Kidney (tissue), 14 donors: Measurements from ENCODE around the gene BDNF. TPM values are rescaled to one million over a fixed set of nuclear protein-coding genes. Genes with fewer than 3 reads are reported as not detected.
"Not testable (repeated sequence)": the region's sequence is repeated elsewhere in the genome, so short reads cannot be mapped to it uniquely, and the experiment has no call there.

Experiments used
- DNase-seq, 5 donors: peaks; one replicate each; pipeline ENCODE4 v3.0.0-alpha.2; 2013 to 2020
- FAIRE-seq: peaks from 2 replicates; lab custom pipeline; 2012; peaks lifted over from hg19 to GRCh38; lab: Jason Lieb, UNC
- H3K27ac ChIP-seq, 2 donors: one replicate each; pipeline ENCODE4 v1.7.0; 2013; ENCODE audit warnings: low read depth in 2 of 2, low read length in 2 of 2, inconsistent platforms in 1 of 2
- H3K27me3 ChIP-seq: one replicate; pipeline ENCODE4 v1.7.1; 2013; ENCODE audit warnings: low read length, inconsistent platforms; ENCODE audit not compliant: control insufficient read depth, insufficient read depth
- H3K36me3 ChIP-seq, 3 donors: one replicate each; pipeline versions ENCODE4 v1.7.0 to v1.7.1; 2013; ENCODE audit warnings: low read length in 3 of 3, control low read depth in 1 of 3, inconsistent platforms in 1 of 3; ENCODE audit not compliant: insufficient read depth in 3 of 3, control insufficient read depth in 2 of 3
- H3K4me1 ChIP-seq, 3 donors: one replicate each; pipeline versions ENCODE4 v1.7.0 to v1.7.1; 2013; ENCODE audit warnings: low read length in 3 of 3, inconsistent platforms in 1 of 3, low read depth in 1 of 3; ENCODE audit not compliant: control insufficient read depth in 2 of 3, insufficient read depth in 2 of 3
- H3K4me3 ChIP-seq, 3 donors: one replicate each; pipeline versions ENCODE4 v1.7.0 to v1.8.1; 2013; ENCODE audit warnings: low read length in 3 of 3, control low read depth in 1 of 3, inconsistent platforms in 1 of 3
- H3K9ac ChIP-seq, 3 donors: one replicate each; pipeline versions ENCODE4 v1.7.0 to v1.7.1; 2013; ENCODE audit warnings: low read length in 3 of 3, control low read depth in 1 of 3, inconsistent platforms in 1 of 3
- H3K9me3 ChIP-seq, 3 donors: one replicate each; pipeline versions ENCODE4 v1.7.0 to v1.7.1; 2013; ENCODE audit warnings: low read length in 3 of 3, control low read depth in 1 of 3, inconsistent platforms in 1 of 3; ENCODE audit not compliant: control insufficient read depth in 2 of 3, insufficient read depth in 1 of 3
- intact Hi-C: fragments of 100-400 bp; cut with DNase I; formaldehyde crosslinking; loops from one replicate; pipeline ENCODE4 v1.11.1; 2022
- polyA plus RNA-seq: library from polyadenylated mRNA; stranded (reverse); fragments of 350-450 nt; fragmentation: Illumina TruSeq; extraction: RNeasy Lipid Tissue Mini Kit (QIAGEN cat#74804); gene quantifications from one replicate; pipeline ENCODE4 v1.2.3, GENCODE V29; 2014; ENCODE audit warnings: low read depth, low replicate concordance; ENCODE audit not compliant: insufficient read depth
- total RNA-seq: library from RNA; stranded (reverse); fragmentation: NEBNext Ultra II Directional; extraction: Animal tissue kit (Norgen Biotek cat#: 25700); gene quantifications from one replicate; pipeline ENCODE4 v1.2.1, GENCODE V29; 2021
- TF ChIP-seq, protein P1 (sequence below): IDR thresholded peaks from 3 replicates; pipeline ENCODE4 v1.5.1; 2012; ENCODE audit warnings: mild to moderate bottlenecking, moderate library complexity, borderline replicate concordance; ENCODE audit not compliant: insufficient read depth; ENCODE audit errors: extremely low read depth
- donor health status: control.
- donor health status: control.
- donor health status: control.
- donor health status: control.
- donor health status: control.
- donor health status: DM: yes; HTN: yes; CAD: no.
- donor health status: Normal renal cell carcinoma (clear cell type).

BDNF gene
- total and polyA plus RNA-seq, 2 donors from 2014 or later: 0.19 to 0.31 TPM

DNA sequence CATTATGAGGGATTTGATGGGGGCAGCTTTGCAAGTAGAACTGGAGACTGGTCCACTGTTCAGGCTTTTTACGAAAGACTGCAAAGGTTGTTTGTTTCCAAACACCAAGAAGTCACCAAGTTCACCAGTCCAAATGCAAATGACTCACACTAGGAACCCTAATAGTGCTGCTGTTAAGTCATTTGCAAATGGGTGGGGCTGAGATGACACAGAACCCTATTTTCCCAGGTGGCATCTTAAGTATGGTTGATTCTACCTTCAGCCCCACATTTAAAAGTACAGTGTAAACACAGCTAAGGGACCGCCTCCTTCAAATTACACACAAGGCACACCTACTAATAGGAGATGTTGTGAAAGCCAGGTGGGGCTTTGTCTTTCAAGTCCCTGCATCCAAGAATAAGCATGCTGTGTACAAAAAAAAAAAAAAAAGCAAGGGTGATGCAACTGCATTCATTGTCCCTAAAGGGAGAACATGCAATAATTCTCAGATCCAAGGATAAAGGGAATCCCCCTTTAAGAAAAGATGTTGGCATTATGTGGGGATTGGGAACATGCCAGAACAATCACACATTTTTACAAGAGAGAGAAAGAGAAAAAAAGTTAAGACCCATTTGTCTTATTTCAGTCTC lies 27.3 kb downstream of the BDNF start:
- intact Hi-C loops: no loop called here
- TF ChIP-seq, protein P1, sequence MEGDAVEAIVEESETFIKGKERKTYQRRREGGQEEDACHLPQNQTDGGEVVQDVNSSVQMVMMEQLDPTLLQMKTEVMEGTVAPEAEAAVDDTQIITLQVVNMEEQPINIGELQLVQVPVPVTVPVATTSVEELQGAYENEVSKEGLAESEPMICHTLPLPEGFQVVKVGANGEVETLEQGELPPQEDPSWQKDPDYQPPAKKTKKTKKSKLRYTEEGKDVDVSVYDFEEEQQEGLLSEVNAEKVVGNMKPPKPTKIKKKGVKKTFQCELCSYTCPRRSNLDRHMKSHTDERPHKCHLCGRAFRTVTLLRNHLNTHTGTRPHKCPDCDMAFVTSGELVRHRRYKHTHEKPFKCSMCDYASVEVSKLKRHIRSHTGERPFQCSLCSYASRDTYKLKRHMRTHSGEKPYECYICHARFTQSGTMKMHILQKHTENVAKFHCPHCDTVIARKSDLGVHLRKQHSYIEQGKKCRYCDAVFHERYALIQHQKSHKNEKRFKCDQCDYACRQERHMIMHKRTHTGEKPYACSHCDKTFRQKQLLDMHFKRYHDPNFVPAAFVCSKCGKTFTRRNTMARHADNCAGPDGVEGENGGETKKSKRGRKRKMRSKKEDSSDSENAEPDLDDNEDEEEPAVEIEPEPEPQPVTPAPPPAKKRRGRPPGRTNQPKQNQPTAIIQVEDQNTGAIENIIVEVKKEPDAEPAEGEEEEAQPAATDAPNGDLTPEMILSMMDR: no peak
- H3K27ac ChIP-seq: no peak overlapping the region

DNA sequence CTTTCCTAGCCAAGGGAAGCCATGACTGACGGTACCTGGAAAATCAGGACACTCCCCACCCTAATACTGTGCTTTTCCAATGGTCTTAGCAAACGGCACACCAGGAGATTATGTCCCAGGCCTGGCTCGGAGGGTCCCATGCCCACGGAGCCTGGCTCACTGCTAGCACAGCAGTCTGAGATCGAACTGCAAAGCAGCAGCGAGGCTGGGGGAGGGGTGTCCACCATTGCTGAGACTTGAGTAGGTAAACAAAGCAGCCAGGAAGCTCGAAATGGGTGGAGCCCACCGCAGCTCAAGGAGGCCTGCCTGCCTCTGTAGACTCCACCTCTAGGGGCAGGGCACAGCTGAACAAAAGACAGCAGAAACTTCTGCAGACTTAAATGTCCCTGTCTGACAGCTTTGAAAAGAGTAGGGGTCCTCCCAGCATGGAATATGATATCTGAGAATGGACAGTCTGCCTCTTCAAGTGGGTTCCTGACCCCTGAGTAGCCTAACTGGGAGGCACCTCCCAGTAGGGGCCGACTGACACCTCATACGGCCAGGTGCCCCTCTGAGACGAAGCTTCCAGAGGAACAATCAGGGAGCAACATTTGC lies 34.6 kb downstream of the BDNF start:
- not testable (repeated sequence) for FAIRE-seq, H3K4me3 ChIP-seq

More for the DNA sequence above, 27.3 kb downstream of the BDNF start:
- H3K4me3 ChIP-seq: no peak overlapping the region
- DNase-seq: no peak
- H3K9me3 ChIP-seq: no peaks in the 10 kb centered on the region
- H3K27me3 ChIP-seq: no peaks in the 10 kb centered on the region
- H3K36me3 ChIP-seq: no peaks in the 10 kb centered on the region
- no peak overlapping the region for H3K9ac ChIP-seq
- H3K4me1 ChIP-seq: no peaks in the 10 kb centered on the region
- no peak for FAIRE-seq

DNA sequence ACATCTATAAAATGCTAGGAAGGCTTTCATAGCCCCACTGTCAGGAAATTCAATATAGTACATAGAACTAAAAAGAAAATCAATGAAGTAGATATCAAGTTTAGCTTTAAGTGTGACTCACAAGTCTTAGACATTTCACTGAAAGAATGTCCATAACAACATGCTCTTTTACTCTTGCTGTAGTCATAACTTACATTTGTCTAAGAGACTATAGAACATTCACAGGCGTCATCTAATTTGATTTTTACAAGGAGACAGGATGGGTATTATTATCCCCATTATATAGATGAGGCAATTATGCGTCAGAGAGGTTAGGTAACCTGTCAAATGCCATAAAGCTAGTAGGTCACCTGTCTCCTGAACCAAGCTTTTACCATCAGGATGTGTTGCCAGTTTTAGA lies 36.9 kb downstream of the BDNF start:
- H3K27me3 ChIP-seq: no peaks in the 10 kb centered on the region
- FAIRE-seq: no peak
- H3K4me3 ChIP-seq: no peak overlapping the region
- DNase-seq: no peak
- TF ChIP-seq, protein P1: no peak
- H3K9ac ChIP-seq: no peak overlapping the region
- no peaks in the 10 kb centered on the region for H3K36me3 ChIP-seq
- intact Hi-C loops: no loop called here
- H3K27ac ChIP-seq: no peak overlapping the region
- H3K9me3 ChIP-seq: peaks cover 0 to 3% (median 0%) of the 10 kb centered on the region in 3 donors
- H3K4me1 ChIP-seq: no peaks in the 10 kb centered on the region

More for the DNA sequence above, 34.6 kb downstream of the BDNF start:
- peak in 1 of 5 donors; percentile 62 for DNase-seq
- H3K36me3 ChIP-seq, intact Hi-C loops, H3K9me3 ChIP-seq, H3K27me3 ChIP-seq, H3K9ac ChIP-seq, H3K27ac ChIP-seq, H3K4me1 ChIP-seq: not testable (repeated sequence)

DNA sequence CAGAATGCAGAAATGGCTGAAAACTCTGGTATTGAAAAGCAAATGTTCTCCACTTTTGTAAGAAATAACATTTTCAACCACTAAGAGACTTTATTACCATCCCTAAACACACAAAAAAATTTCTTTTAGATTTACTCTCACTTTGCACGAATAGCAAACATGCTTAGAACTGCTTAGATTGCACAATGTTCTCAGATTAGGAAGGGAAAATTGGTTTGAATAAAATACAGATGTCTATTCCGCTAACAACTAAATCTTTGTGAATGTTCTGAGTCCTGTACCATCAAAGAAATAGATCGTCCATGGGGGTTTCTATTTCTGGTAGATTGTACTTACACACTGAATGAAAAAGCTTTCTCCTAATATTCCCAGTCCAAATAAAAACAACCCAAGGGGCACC lies 40.1 kb downstream of the BDNF start:
- H3K9ac ChIP-seq: no peak overlapping the region
- H3K9me3 ChIP-seq: peaks cover 0 to 3% (median 0%) of the 10 kb centered on the region in 3 donors
- TF ChIP-seq, protein P1: no peak
- no peaks in the 10 kb centered on the region for H3K27me3 ChIP-seq
- DNase-seq: no peak
- H3K27ac ChIP-seq: no peak overlapping the region
- no peak overlapping the region for H3K4me3 ChIP-seq
- intact Hi-C loops: no loop called here
- no peaks in the 10 kb centered on the region for H3K36me3 ChIP-seq
- no peak for FAIRE-seq
- H3K4me1 ChIP-seq: no peaks in the 10 kb centered on the region
